Measurements from ENCODE around the gene AKAP11. TPM values are rescaled to one million over a fixed set of nuclear protein-coding genes. Genes with fewer than 3 reads are reported as not detected.

Gene AKAP11
- total and polyA plus RNA-seq, 2 of the 4 experiments (the other 2 are of a cell fraction), result 8.0 to 19.7 TPM

DNA sequence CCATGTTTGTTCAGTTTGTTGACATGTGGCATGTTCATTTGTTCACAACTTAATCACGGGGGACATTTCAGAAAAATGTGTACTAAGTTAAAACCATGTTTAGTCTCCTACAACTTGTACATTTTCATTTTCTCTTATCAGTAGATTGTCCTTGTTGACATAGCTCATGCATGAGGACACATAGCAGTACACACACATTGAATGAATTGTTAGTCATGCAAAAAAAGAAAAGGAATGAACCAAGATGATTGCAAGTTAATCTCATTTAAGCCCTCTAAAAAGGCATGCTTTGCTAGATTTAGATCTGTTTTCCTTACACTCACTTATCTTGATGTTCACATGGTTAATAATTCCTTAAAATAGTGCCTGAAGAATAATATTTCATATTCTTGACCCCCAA, 38.2 kb upstream of the AKAP11 start:
- H2BK120ac ChIP-seq (ENCODE audit: low read depth, low read length), result no peak overlapping the region
- no peak overlapping the region for H4K5ac ChIP-seq (ENCODE audit: low read depth, low read length)
- H4K20me1 ChIP-seq (ENCODE audit: insufficient read depth, low read length), result no peaks in the 10 kb centered on the region
- TF ChIP-seq MAZ (IDR thresholded peaks at IDR 0.05; ENCODE audit: borderline replicate concordance, low read depth, low read length), result no peak
- TF ChIP-seq, protein P1, sequence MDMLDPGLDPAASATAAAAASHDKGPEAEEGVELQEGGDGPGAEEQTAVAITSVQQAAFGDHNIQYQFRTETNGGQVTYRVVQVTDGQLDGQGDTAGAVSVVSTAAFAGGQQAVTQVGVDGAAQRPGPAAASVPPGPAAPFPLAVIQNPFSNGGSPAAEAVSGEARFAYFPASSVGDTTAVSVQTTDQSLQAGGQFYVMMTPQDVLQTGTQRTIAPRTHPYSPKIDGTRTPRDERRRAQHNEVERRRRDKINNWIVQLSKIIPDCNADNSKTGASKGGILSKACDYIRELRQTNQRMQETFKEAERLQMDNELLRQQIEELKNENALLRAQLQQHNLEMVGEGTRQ (IDR thresholded peaks at IDR 0.05; ENCODE audit: low read depth, low read length), result no peak
- no peak for TF ChIP-seq FOS (IDR thresholded peaks at IDR 0.05; ENCODE audit: low read depth, low read length)
- no peak for TF ChIP-seq CHD1 (IDR thresholded peaks at IDR 0.05; ENCODE audit: low read depth, low read length)
- no peak overlapping the region for H2AK9ac ChIP-seq (replicated peaks; ENCODE audit: low read depth, low read length, poor library complexity)
- ChIA-PET POLR2A (ENCODE audit: unreplicated experiment) (no interaction called here), CTCF (no interaction called here)
- no peak overlapping the region for H3K9ac ChIP-seq (ENCODE audit: low read depth, low read length)
- H3K79me1 ChIP-seq (ENCODE audit: low read depth in 1 of 2, low read length in 2 of 2), result no peaks in the 10 kb centered on the region
- H3K23ac ChIP-seq (ENCODE audit: low read depth, low read length), result no peak overlapping the region
- no peaks in the 10 kb centered on the region for H3K9me1 ChIP-seq (ENCODE audit: insufficient read depth, low read length)
- DNase-seq, result peak; percentile 31
- H2BK20ac ChIP-seq (ENCODE audit: low read depth, low read length), result no peak overlapping the region
- H3K4me1 ChIP-seq (ENCODE audit: control insufficient read depth, insufficient read depth, low read length), result peaks cover 3% of the 10 kb centered on the region; the same call in 1 of the 2 replicates
- H3K18ac ChIP-seq (ENCODE audit: low read depth, low read length), result no peak overlapping the region
- in situ Hi-C loops (cut with MboI; ENCODE audit: low sequenced_read_pairs), result no loop called here
- H3K14ac ChIP-seq (replicated peaks; ENCODE audit: low read depth, low read length), result no peak overlapping the region
- dilution Hi-C loops (cut with HindIII; ENCODE audit: low sequenced_read_pairs, unreplicated experiment), result no loop called here
- H2AFZ ChIP-seq (replicated peaks; ENCODE audit: low read length, poor library complexity), result no peak overlapping the region
- peak overlapping the region; percentile 6 for H2BK5ac ChIP-seq (ENCODE audit: low read depth, low read length, poor library complexity, severe bottlenecking)
- no peak overlapping the region for H4K8ac ChIP-seq (ENCODE audit: low read depth in 2 of 2, low read length in 2 of 2)
- no peak overlapping the region for H3K27ac ChIP-seq (ENCODE audit: insufficient read depth, low read length)
- no CpG with 5 or more reads among the region's 1 CpG for WGBS, 2 experiments (ENCODE audit: extremely low coverage in 2 of 2, insufficient read length in 1 of 2)
- no peak for ATAC-seq (ENCODE audit: low read depth)
- no peak overlapping the region for H3K4me2 ChIP-seq (ENCODE audit: low read depth, low read length)
- H3K27me3 ChIP-seq (ENCODE audit: control insufficient read depth, insufficient read depth, low read length), result no peaks in the 10 kb centered on the region
- H3K56ac ChIP-seq (ENCODE audit: extremely low read depth, insufficient read depth, low read length), result no peak overlapping the region
- H3K4me3 ChIP-seq (ENCODE audit: insufficient read depth, low read depth, low read length), result no peak overlapping the region
- no peak overlapping the region for H2BK15ac ChIP-seq (ENCODE audit: low read depth, low read length)
- H4K91ac ChIP-seq (ENCODE audit: insufficient read depth, low read depth, low read length), result no peak overlapping the region
- no peaks in the 10 kb centered on the region; the same call in 1 of the 2 replicates for H3K36me3 ChIP-seq (ENCODE audit: control insufficient read depth, insufficient read depth, low read length)
- no TSS peak for BruUV-seq (replicated peaks)
- no peaks in the 10 kb centered on the region for H3K9me3 ChIP-seq (ENCODE audit: control insufficient read depth, insufficient read depth, low read length)
- intact Hi-C loops (cut with micrococcal nuclease), result no loop called here
- H2AK5ac ChIP-seq (ENCODE audit: low read depth, low read length), result no peak overlapping the region
- H3K4ac ChIP-seq (ENCODE audit: low read depth, low read length), result no peak overlapping the region

All from IMR-90 (cell line).